H1 (cell line): ENCODE data around the gene AP4B1. TPM values are rescaled to one million over a fixed set of nuclear protein-coding genes. Genes with fewer than 3 reads are reported as not detected.

Experiments
- CTCF ChIA-PET: fragments of 300-600 bp; sonication (Branson Sonifier 250); formaldehyde crosslinking; loops from one replicate; lab custom pipeline; 2021; ENCODE audit not compliant: partially characterized antibody; lab: Charles Lee
- POLR2A ChIA-PET: fragments of 300-600 bp; sonication (Branson Sonifier 250); formaldehyde crosslinking; loops from one replicate; lab custom pipeline; 2021; ENCODE audit warnings: inconsistent platforms; ENCODE audit not compliant: partially characterized antibody; lab: Charles Lee
- DNase-seq, 2 experiments: peaks; one replicate each; pipeline versions ENCODE4 v3.0.0 to v3.0.0-alpha.2; 2010 to 2022; ENCODE audit warnings: low spot score in 2 of 2, low read depth in 1 of 2, mixed read lengths in 1 of 2
- FAIRE-seq: peaks from 2 replicates; lab custom pipeline; 2011; peaks lifted over from hg19 to GRCh38; lab: Jason Lieb, UNC
- H2AFZ ChIP-seq: 2 replicates; pipeline ENCODE4 v1.8.1; 2012; ENCODE audit warnings: low read length, inconsistent platforms
- H2AK5ac ChIP-seq: 2 replicates; pipeline ENCODE4 v1.6.1; 2013; ENCODE audit warnings: low read depth, low read length
- H2BK120ac ChIP-seq: replicated peaks from 2 replicates; pipeline ENCODE3; 2013; ENCODE audit warnings: low read depth, low read length, inconsistent platforms
- H2BK12ac ChIP-seq: 2 replicates; pipeline ENCODE4 v1.6.1; 2013; ENCODE audit warnings: low read depth, low read length
- H2BK15ac ChIP-seq: 2 replicates; pipeline ENCODE4 v1.6.1; 2013; ENCODE audit warnings: low read length
- H2BK20ac ChIP-seq: 2 replicates; pipeline ENCODE4 v1.6.1; 2013; ENCODE audit warnings: low read length
- H2BK5ac ChIP-seq: 2 replicates; pipeline ENCODE4 v1.6.1; 2013; ENCODE audit warnings: low read depth, low read length
- H3K14ac ChIP-seq: 2 replicates; pipeline ENCODE4 v1.6.1; 2013; ENCODE audit warnings: inconsistent platforms; ENCODE audit not compliant: insufficient read length
- H3K18ac ChIP-seq: 2 replicates; pipeline ENCODE4 v1.6.1; 2013; ENCODE audit warnings: low read length; ENCODE audit errors: extremely low read depth
- H3K23ac ChIP-seq: 2 replicates; pipeline ENCODE4 v1.6.1; 2013; ENCODE audit warnings: inconsistent platforms; ENCODE audit not compliant: insufficient read length
- H3K23me2 ChIP-seq: 2 replicates; pipeline ENCODE4 v1.6.1; 2013; ENCODE audit warnings: low read depth, low read length
- H3K27ac ChIP-seq: 2 replicates; pipeline ENCODE4 v1.6.1; 2011; ENCODE audit warnings: low read depth, low read length, inconsistent platforms
- H3K27me3 ChIP-seq, 4 experiments: replicated peaks in 1 of 4; 1 replicate in 1 of 4; 2 replicates in 3 of 4; pipeline versions ENCODE4 v1.6.1 to v1.8.1; 2011 to 2013; ENCODE audit warnings: low read length in 3 of 4, mild to moderate bottlenecking in 3 of 4, inconsistent platforms in 2 of 4, mixed read lengths in 2 of 4, moderate library complexity in 1 of 4; ENCODE audit not compliant: control insufficient read depth in 3 of 4, insufficient read depth in 3 of 4; ENCODE audit errors: extremely low read depth in 1 of 4
- H3K36me3 ChIP-seq, 4 experiments: 2 replicates each; pipeline versions ENCODE4 v1.6.1 to v1.8.1; 2011 to 2013; ENCODE audit warnings: mild to moderate bottlenecking in 4 of 4, low read length in 3 of 4, moderate library complexity in 2 of 4, control low read depth in 1 of 4, inconsistent platforms in 1 of 4; ENCODE audit not compliant: insufficient read depth in 4 of 4, control insufficient read depth in 2 of 4
- H3K4ac ChIP-seq: replicated peaks from 2 replicates; pipeline ENCODE3; 2013; ENCODE audit warnings: low read length, low read depth, mixed read lengths, inconsistent platforms; ENCODE audit not compliant: insufficient read length
- H3K4me1 ChIP-seq, 4 experiments: replicated peaks in 1 of 4; 1 replicate in 1 of 4; 2 replicates in 3 of 4; pipeline versions ENCODE4 v1.6.1 to v1.8.1; 2011 to 2013; ENCODE audit warnings: low read length in 3 of 4, inconsistent platforms in 2 of 4, mixed read lengths in 1 of 4; ENCODE audit not compliant: insufficient read depth in 4 of 4, control insufficient read depth in 3 of 4
- H3K4me2 ChIP-seq, 2 experiments: 2 replicates each; pipeline versions ENCODE4 v1.6.1 to v1.8.1; 2011 to 2013; ENCODE audit warnings: low read depth in 2 of 2, low read length in 2 of 2, control low read depth in 1 of 2, inconsistent platforms in 1 of 2, mild to moderate bottlenecking in 1 of 2; ENCODE audit not compliant: insufficient read depth in 1 of 2
- H3K4me3 ChIP-seq, 4 experiments: fragments of 200-600, 300-600 bp in 1 of 4; sonication (generic), shearing (Covaris generic), sonication (Bioruptor Twin) in 1 of 4; 2 replicates each; pipeline versions ENCODE4 v1.5.1 to v1.8.1; 2011 to 2016; ENCODE audit warnings: low read length in 4 of 4, low read depth in 3 of 4, control low read depth in 2 of 4, inconsistent platforms in 2 of 4, mild to moderate bottlenecking in 2 of 4, mixed read lengths in 1 of 4, moderate library complexity in 1 of 4; ENCODE audit not compliant: insufficient read depth in 2 of 4; ENCODE audit errors: extremely low read depth in 1 of 4
- H3K56ac ChIP-seq: replicated peaks from 2 replicates; pipeline ENCODE3; 2013; ENCODE audit warnings: low read depth, mild to moderate bottlenecking, mixed read lengths, low read length, inconsistent platforms; ENCODE audit not compliant: insufficient read length
- H3K79me1 ChIP-seq: 2 replicates; pipeline ENCODE4 v1.6.1; 2013; ENCODE audit warnings: low read depth, low read length, control low read depth
- H3K79me2 ChIP-seq, 2 experiments: 2 replicates each; pipeline versions ENCODE4 v1.6.1 to v1.8.1; 2012 to 2013; ENCODE audit warnings: low read length in 2 of 2, mild to moderate bottlenecking in 2 of 2, inconsistent platforms in 1 of 2; ENCODE audit not compliant: insufficient read depth in 2 of 2, control insufficient read depth in 1 of 2
- H3K9ac ChIP-seq, 4 experiments: replicated peaks in 1 of 4; 1 replicate in 1 of 4; 2 replicates in 3 of 4; pipeline versions ENCODE4 v1.6.1 to v1.8.1; 2011 to 2013; ENCODE audit warnings: low read depth in 3 of 4, low read length in 3 of 4, control low read depth in 2 of 4, mild to moderate bottlenecking in 2 of 4, moderate library complexity in 2 of 4, inconsistent platforms in 1 of 4; ENCODE audit errors: extremely low read depth in 1 of 4
- H3K9me3 ChIP-seq, 2 experiments: 2 replicates each; pipeline versions ENCODE4 v1.6.1 to v1.8.1; 2012 to 2013; ENCODE audit warnings: mild to moderate bottlenecking in 2 of 2, moderate library complexity in 2 of 2, control low read depth in 1 of 2, inconsistent platforms in 1 of 2, low read depth in 1 of 2, low read length in 1 of 2, mixed read lengths in 1 of 2; ENCODE audit not compliant: insufficient read depth in 2 of 2
- H4K20me1 ChIP-seq, 2 experiments: replicated peaks in 1 of 2; 2 replicates each; pipeline versions ENCODE3 to v1.8.1; 2011 to 2013; ENCODE audit warnings: inconsistent platforms in 2 of 2, low read length in 2 of 2, mild to moderate bottlenecking in 1 of 2; ENCODE audit not compliant: insufficient read depth in 2 of 2, control insufficient read depth in 1 of 2
- H4K5ac ChIP-seq: 2 replicates; pipeline ENCODE4 v1.6.1; 2013; ENCODE audit warnings: low read length, low read depth, mixed read lengths, inconsistent platforms; ENCODE audit not compliant: insufficient read length
- H4K8ac ChIP-seq: 2 replicates; pipeline ENCODE4 v1.8.0; 2013; ENCODE audit warnings: mild to moderate bottlenecking, moderate library complexity, low read length, inconsistent platforms; ENCODE audit not compliant: insufficient read depth; ENCODE audit errors: extremely low read depth
- H4K91ac ChIP-seq: replicated peaks from 2 replicates; pipeline ENCODE3; 2013; ENCODE audit warnings: low read length, mixed read lengths, inconsistent platforms; ENCODE audit not compliant: insufficient read length
- ASH2L ChIP-seq: fragments of 200-600, 300-600 bp; sonication (generic); IDR thresholded peaks from one replicate; pipeline ENCODE4 v1.7.1; 2017; ENCODE audit warnings: low read length
- EP300 ChIP-seq, 2 experiments: IDR thresholded peaks; 1 replicate in 1 of 2; 2 replicates in 1 of 2; pipeline ENCODE4 v1.6.1; 2011 to 2012; ENCODE audit warnings: low read depth in 2 of 2, low read length in 2 of 2, mild to moderate bottlenecking in 2 of 2, borderline replicate concordance in 1 of 2, inconsistent platforms in 1 of 2, moderate library complexity in 1 of 2
- HDAC2 ChIP-seq, 2 experiments: fragments of 300-600 bp in 1 of 2; sonication (generic) in 1 of 2; IDR thresholded peaks; 2 replicates each; pipeline ENCODE4 v1.6.1; 2011 to 2012; ENCODE audit warnings: low read depth in 2 of 2, low read length in 2 of 2, mild to moderate bottlenecking in 2 of 2, moderate library complexity in 2 of 2, borderline replicate concordance in 1 of 2, inconsistent platforms in 1 of 2
- KDM1A ChIP-seq: fragments of 200-600, 300-600 bp; sonication (generic); IDR thresholded peaks from 2 replicates; pipeline ENCODE4 v1.7.1; 2016; ENCODE audit warnings: mild to moderate bottlenecking, low read length, borderline replicate concordance
- POLR2AphosphoS5 ChIP-seq: IDR thresholded peaks from 2 replicates; pipeline ENCODE4 v1.6.1; 2011; ENCODE audit warnings: low read depth, low read length
- SAP30 ChIP-seq: fragments of 300-600 bp; sonication (generic); IDR thresholded peaks from 2 replicates; pipeline ENCODE4 v1.7.1; 2012; ENCODE audit warnings: low read length, moderate library complexity, mild to moderate bottlenecking, inconsistent platforms; ENCODE audit not compliant: insufficient read depth, insufficient replicate concordance
- SP1 ChIP-seq: IDR thresholded peaks from 2 replicates; pipeline ENCODE4 v1.6.1; 2011; ENCODE audit warnings: low read depth, low read length
- TAF1 ChIP-seq: IDR thresholded peaks from 2 replicates; pipeline ENCODE4 v1.6.1; 2011; ENCODE audit warnings: mild to moderate bottlenecking, low read depth, low read length
- WGBS, 2 experiments: shearing (Covaris generic) in 1 of 2; methylation state at CpG; one replicate each; pipeline versions ENCODE4 v1.1.6 to v1.1.7; 2013 to 2015; ENCODE audit warnings: low lambda C conversion rate in 2 of 2, mixed read lengths in 2 of 2, inconsistent platforms in 1 of 2, low coverage in 1 of 2, missing lambda C conversion rate in 1 of 2; ENCODE audit not compliant: insufficient replicate concordance in 2 of 2, insufficient coverage in 1 of 2, insufficient read length in 1 of 2; ENCODE audit errors: extremely low coverage in 1 of 2, missing lambda C conversion rate in 1 of 2; 5-methylcytosine and 5-hydroxymethylcytosine counted together
- polyA plus RNA-seq, 7 experiments: library from polyadenylated mRNA; depleted of rRNA in 3 of 7; stranded (reverse) in 5 of 7; unstranded in 2 of 7; fragments of >200 nt in 5 of 7; fragments of 200-250 nt in 2 of 7; gene quantifications; 1 replicate in 5 of 7; 2 replicates in 1 of 7; 4 replicates in 1 of 7; pipeline versions ENCODE4 v1.2.1 to v1.2.3, GENCODE V29; 2011 to 2013; ENCODE audit warnings: missing spikeins in 2 of 7, mixed read lengths in 2 of 7
- total RNA-seq: library from RNA; stranded (reverse); fragmentation: NEBNext Ultra II Directional; extraction: Animal tissue kit (Norgen Biotek cat#: 25700); gene quantifications from 2 replicates; pipeline ENCODE4 v1.2.1, GENCODE V29; 2021
- TF ChIP-seq, protein P1 (sequence below): IDR thresholded peaks from 2 replicates; pipeline ENCODE4 v1.6.1; 2012; ENCODE audit warnings: low read length, inconsistent platforms

AP4B1 gene
- total and polyA plus RNA-seq, 2 of the 8 experiments (the other 6 are each of a cell fraction or from before 2014, with no cell fraction given), result 8.9 to 9.0 TPM

DNA sequence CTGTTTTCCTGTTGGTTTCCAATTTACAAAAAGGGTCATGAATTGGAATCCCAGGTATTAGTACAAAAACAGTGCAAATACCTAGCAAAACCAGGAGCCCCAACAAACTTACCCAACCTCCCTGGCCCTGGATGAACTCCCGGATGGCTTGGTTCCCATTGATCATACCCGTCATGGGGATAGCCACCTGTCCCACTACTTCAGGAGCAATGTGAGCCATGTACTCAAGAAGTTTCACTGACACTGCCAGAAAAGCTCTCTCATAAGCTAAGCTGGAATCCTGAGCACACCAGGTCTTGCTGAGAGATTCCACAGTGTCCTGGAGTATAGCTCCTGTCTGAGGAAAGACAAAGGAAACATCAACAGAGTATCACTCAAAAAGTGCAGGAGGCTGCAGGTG, 22.9 kb downstream of the AP4B1 start:
- Histone ChIP-seq H3K4ac (no peak overlapping the region), H3K9me3 (no peaks in the 10 kb centered on the region), H3K36me3 (no peaks in the 10 kb centered on the region), H2AFZ (no peak overlapping the region), H2BK15ac (no peak overlapping the region), H3K27ac (no peak overlapping the region), H4K8ac (no peak overlapping the region), H2BK12ac (no peak overlapping the region), H3K4me1 (no peaks in the 10 kb centered on the region), H3K4me3 (no peak overlapping the region), H3K56ac (no peak overlapping the region), H4K20me1 (no peaks in the 10 kb centered on the region), H3K9ac (no peak overlapping the region), H3K4me2 (no peak overlapping the region), H2BK5ac (no peak overlapping the region), H2BK120ac (no peak overlapping the region), H3K23ac (no peak overlapping the region), H3K27me3 (no peaks in the 10 kb centered on the region; a peak in 1 of 7 replicates), H3K14ac (no peak overlapping the region), H4K91ac (no peak overlapping the region), H3K79me1 (no peaks in the 10 kb centered on the region), H4K5ac (no peak overlapping the region), H3K79me2 (no peaks in the 10 kb centered on the region), H3K18ac (no peak overlapping the region), H2AK5ac (no peak overlapping the region), H2BK20ac (no peak overlapping the region), H3K23me2 (no peaks in the 10 kb centered on the region)
- 90% methylated on average over 2 of the region's 2 CpGs; no CpG with 5 or more reads in 1 of the 2 experiments for WGBS, 2 experiments
- CTCF ChIA-PET, result interaction anchor here (1.0 to 3.5 kb wide), 5 partner anchors 14 to 49 kb away, joined by 3 to 14 read pairs (median 4); partner anchors contain the start of gene AP4B1
- TF ChIP-seq EP300 (IDR thresholded peaks at IDR 0.05; ENCODE audit: borderline replicate concordance in 1 of 2, low read depth in 2 of 2, low read length in 2 of 2), result no peak
- TF ChIP-seq POLR2AphosphoS5, result no peak
- TF ChIP-seq, protein P1, sequence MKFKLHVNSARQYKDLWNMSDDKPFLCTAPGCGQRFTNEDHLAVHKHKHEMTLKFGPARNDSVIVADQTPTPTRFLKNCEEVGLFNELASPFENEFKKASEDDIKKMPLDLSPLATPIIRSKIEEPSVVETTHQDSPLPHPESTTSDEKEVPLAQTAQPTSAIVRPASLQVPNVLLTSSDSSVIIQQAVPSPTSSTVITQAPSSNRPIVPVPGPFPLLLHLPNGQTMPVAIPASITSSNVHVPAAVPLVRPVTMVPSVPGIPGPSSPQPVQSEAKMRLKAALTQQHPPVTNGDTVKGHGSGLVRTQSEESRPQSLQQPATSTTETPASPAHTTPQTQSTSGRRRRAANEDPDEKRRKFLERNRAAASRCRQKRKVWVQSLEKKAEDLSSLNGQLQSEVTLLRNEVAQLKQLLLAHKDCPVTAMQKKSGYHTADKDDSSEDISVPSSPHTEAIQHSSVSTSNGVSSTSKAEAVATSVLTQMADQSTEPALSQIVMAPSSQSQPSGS, result no peak
- TF ChIP-seq KDM1A, result no peak
- TF ChIP-seq SP1, result no peak
- TF ChIP-seq TAF1, result no peak
- no peak for TF ChIP-seq SAP30
- TF ChIP-seq ASH2L, result no peak
- no peak for TF ChIP-seq HDAC2 (IDR thresholded peaks at IDR 0.05; ENCODE audit: borderline replicate concordance in 1 of 2, low read depth in 2 of 2, low read length in 2 of 2)
- FAIRE-seq (no peak), DNase-seq (no peak)
- POLR2A ChIA-PET, result interaction anchor here (0.6 kb wide), 1 partner anchor 944 kb away, joined by 3 read pairs; no protein-coding TSS in a partner anchor
